GM18873 (cell line): ENCODE measurements around the gene FAM78B.

Experiments
- ATAC-seq: cut with Tn5 transposase; IDR thresholded peaks from one replicate; pipeline ENCODE4 v1.9.1; 2021; ENCODE audit warnings: mild to moderate bottlenecking, moderate library complexity, moderate number of reproducible peaks; ENCODE audit not compliant: unreplicated experiment, low FRiP score

The FAM78B gene

GRCh38 chr1:166026143-166026542 lies 140.7 kb downstream of the FAM78B start:
- ATAC-seq = no peak

GRCh38 chr1:166020210-166020609 lies 146.6 kb downstream of the FAM78B start:
- ATAC-seq = no peak
